Activated CD8-positive, alpha-beta memory T cell treated with anti-CD3 and anti-CD28 coated beads, Interleukin-2, amount 10 ng/mL, durations not matched to agents 7 days and 5 days (primary cell): ENCODE results near the gene CDCA8. TPM values are rescaled to one million over a fixed set of nuclear protein-coding genes. Genes with fewer than 3 reads are reported as not detected.

Source experiments
- ATAC-seq: fragments of 150-1000 bp; cut with Tn5 transposase; one replicate; pipeline ENCODE4 v1.10.0; 2021; ENCODE audit warnings: moderate library complexity
- CTCF ChIA-PET: fragments of 350-600 bp; sonication (Branson Sonifier 250); formaldehyde crosslinking; loops from one replicate; lab custom pipeline; 2021; ENCODE audit warnings: antibody characterized with exemption; lab: Charles Lee
- DNase-seq: peaks from one replicate; pipeline ENCODE4 v3.0.0-alpha.2; 2020
- H3K27ac Mint-ChIP-seq: one replicate; pipeline ENCODE4 v1.8.0; 2021; ENCODE audit warnings: mild to moderate bottlenecking, mixed read lengths
- H3K27me3 Mint-ChIP-seq: one replicate; pipeline ENCODE4 v1.8.0; 2021; ENCODE audit warnings: mixed read lengths
- H3K36me3 Mint-ChIP-seq: one replicate; pipeline ENCODE4 v1.8.0; 2021; ENCODE audit warnings: mild to moderate bottlenecking, mixed read lengths
- H3K4me1 Mint-ChIP-seq: one replicate; pipeline ENCODE4 v1.8.0; 2021; ENCODE audit warnings: mixed read lengths
- H3K4me3 Mint-ChIP-seq: one replicate; pipeline ENCODE4 v1.8.0; 2021; ENCODE audit warnings: mild to moderate bottlenecking, moderate library complexity, mixed read lengths
- H3K9me3 Mint-ChIP-seq: one replicate; pipeline ENCODE4 v1.8.0; 2022; ENCODE audit warnings: low read depth, mixed read lengths
- total RNA-seq, 2 experiments: library from RNA; stranded (reverse); gene quantifications; one replicate each; pipeline ENCODE4 v1.2.3, GENCODE V29; 2021

Gene CDCA8
- 10 to 100 TPM; 77.2 to 97.3 TPM for total RNA-seq

DNA sequence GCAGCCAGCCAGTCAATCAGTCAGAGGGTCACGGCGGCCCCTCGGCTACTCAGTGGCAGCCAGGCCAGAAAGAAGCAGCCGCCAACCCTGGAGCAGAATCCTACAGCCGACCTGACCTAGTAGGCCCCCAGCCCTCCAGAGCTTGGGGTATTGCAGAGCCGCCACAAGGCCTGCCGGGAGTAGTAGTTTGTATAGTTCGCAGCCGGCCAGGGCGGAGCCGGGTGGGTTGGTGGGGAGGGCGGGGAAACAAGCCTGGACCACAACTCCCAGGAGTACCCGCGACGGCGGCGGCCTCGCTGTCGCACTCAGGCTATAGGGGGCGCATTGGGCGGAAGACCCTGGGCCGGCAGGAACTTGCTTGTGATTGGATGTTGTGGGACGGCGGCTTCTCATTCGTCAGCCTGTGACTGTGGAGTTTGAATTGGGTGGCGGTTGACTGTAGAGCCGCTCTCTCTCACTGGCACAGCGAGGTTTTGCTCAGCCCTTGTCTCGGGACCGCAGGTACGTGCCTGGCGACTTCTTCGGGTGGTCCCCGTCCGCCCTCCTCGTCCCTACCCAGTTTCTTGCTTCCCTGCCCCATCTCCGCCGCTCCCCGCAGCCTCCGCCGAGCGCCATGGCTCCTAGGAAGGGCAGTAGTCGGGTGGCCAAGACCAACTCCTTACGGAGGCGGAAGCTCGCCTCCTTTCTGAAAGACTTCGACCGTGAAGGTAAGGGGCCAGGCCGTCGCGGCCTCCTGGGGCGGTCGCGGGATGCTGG, at the start of gene CDCA8:
CDCA8 (plus strand) TSS at position 439 of the 756 bp plus-strand sequence; CDS start at position 614, 175 bp downstream.
- peaks cover 40% of the 10 kb centered on the region for H3K36me3 Mint-ChIP-seq
- CTCF ChIA-PET = interaction anchor here (0.6 to 6.5 kb wide), 11 partner anchors 11 to 298 kb away, joined by 3 to 57 read pairs (median 4); partner anchors contain the start of genes MEAF6, MTF1 and SF3A3
- DNase-seq (peak; percentile 99), ATAC-seq (peak; percentile 88)
- no peaks in the 10 kb centered on the region for H3K9me3 Mint-ChIP-seq
- peak within 1 kb of the TSS; percentile 94 for H3K27ac Mint-ChIP-seq
- H3K4me1 Mint-ChIP-seq = peaks cover 59% of the 10 kb centered on the region
- peak within 1 kb of the TSS; percentile 94 for H3K4me3 Mint-ChIP-seq
- H3K27me3 Mint-ChIP-seq = no peaks in the 10 kb centered on the region

GRCh38 chr1:37647281-37647680, 45.0 kb upstream of the CDCA8 start:
- ATAC-seq = no peak
- no peak overlapping the region for H3K4me3 Mint-ChIP-seq

GRCh38 chr1:37650173-37650572, 42.1 kb upstream of the CDCA8 start:
- H3K4me3 Mint-ChIP-seq = no peak overlapping the region
- CTCF ChIA-PET = interaction anchor here (1.3 kb wide), 1 partner anchor 13 kb away, joined by 3 read pairs; no protein-coding TSS in a partner anchor
- DNase-seq (no peak), ATAC-seq (no peak)
- no peaks in the 10 kb centered on the region for H3K4me1 Mint-ChIP-seq
- no peaks in the 10 kb centered on the region for H3K9me3 Mint-ChIP-seq
- H3K27ac Mint-ChIP-seq = no peak overlapping the region
- H3K36me3 Mint-ChIP-seq = no peaks in the 10 kb centered on the region
- H3K27me3 Mint-ChIP-seq = no peaks in the 10 kb centered on the region

More at GRCh38 chr1:37647281-37647680, 45.0 kb upstream of the CDCA8 start:
- CTCF ChIA-PET = no interaction called here
- DNase-seq = no peak
- Mint-ChIP-seq H3K27me3 (peaks cover 12% of the 10 kb centered on the region), H3K27ac (no peak overlapping the region), H3K9me3 (no peaks in the 10 kb centered on the region), H3K36me3 (no peaks in the 10 kb centered on the region), H3K4me1 (no peaks in the 10 kb centered on the region)

GRCh38 chr1:37650721-37651120, 41.6 kb upstream of the CDCA8 start:
- H3K4me3 Mint-ChIP-seq = no peak overlapping the region
- no peaks in the 10 kb centered on the region for H3K4me1 Mint-ChIP-seq
- DNase-seq = no peak
- no peak for ATAC-seq
- no peaks in the 10 kb centered on the region for H3K9me3 Mint-ChIP-seq
- H3K36me3 Mint-ChIP-seq = no peaks in the 10 kb centered on the region
- H3K27me3 Mint-ChIP-seq = no peaks in the 10 kb centered on the region
- no peak overlapping the region for H3K27ac Mint-ChIP-seq
- CTCF ChIA-PET = interaction anchor here (1.3 kb wide), 1 partner anchor 13 kb away, joined by 3 read pairs; no protein-coding TSS in a partner anchor

DNA sequence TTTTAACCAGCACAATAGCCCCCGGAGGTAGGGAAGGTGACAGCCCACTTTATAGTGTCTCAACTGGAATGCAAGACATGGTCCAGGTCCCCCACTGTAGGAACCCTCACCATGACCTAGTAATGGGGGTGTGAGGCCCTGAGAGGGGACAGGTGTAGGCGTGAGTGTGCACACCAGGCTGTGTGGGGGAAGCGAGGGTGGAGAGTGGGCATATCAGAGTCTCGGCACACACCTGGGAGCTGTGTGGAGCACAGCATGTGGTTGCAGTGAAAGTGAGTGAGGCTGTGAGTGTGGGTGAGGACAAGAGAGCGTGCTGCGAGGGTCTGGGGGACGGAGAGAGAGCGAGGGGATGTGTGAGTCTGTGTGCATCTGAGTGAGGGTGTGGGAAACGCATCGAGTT, 40.5 kb upstream of the CDCA8 start:
- H3K9me3 Mint-ChIP-seq = no peaks in the 10 kb centered on the region
- no peaks in the 10 kb centered on the region for H3K4me1 Mint-ChIP-seq
- no peaks in the 10 kb centered on the region for H3K27me3 Mint-ChIP-seq
- no peak overlapping the region for H3K4me3 Mint-ChIP-seq
- DNase-seq = no peak
- CTCF ChIA-PET = no interaction called here
- ATAC-seq = no peak
- no peak overlapping the region for H3K27ac Mint-ChIP-seq
- no peaks in the 10 kb centered on the region for H3K36me3 Mint-ChIP-seq

- no peak for ATAC-seq
- CTCF ChIA-PET = no interaction called here
- DNase-seq = no peak
- Mint-ChIP-seq H3K4me3 (no peak overlapping the region), H3K27me3 (no peaks in the 10 kb centered on the region), H3K27ac (no peak overlapping the region), H3K36me3 (no peaks in the 10 kb centered on the region), H3K9me3 (no peaks in the 10 kb centered on the region), H3K4me1 (no peaks in the 10 kb centered on the region)
Measured at GRCh38 chr1:37652976-37653375, 39.3 kb upstream of the CDCA8 start.

GRCh38 chr1:37653906-37654305, 38.4 kb upstream of the CDCA8 start:
- CTCF ChIA-PET = interaction anchor here (1.3 kb wide), 1 partner anchor 291 kb away, joined by 3 read pairs; no protein-coding TSS in a partner anchor

GRCh38 chr1:37655274-37655673, 37.0 kb upstream of the CDCA8 start:
- Mint-ChIP-seq H3K27ac (no peak overlapping the region), H3K36me3 (no peaks in the 10 kb centered on the region), H3K4me1 (no peaks in the 10 kb centered on the region), H3K9me3 (no peaks in the 10 kb centered on the region), H3K4me3 (no peak overlapping the region), H3K27me3 (peaks cover 7% of the 10 kb centered on the region)
- CTCF ChIA-PET = interaction anchor here (0.7 to 1.5 kb wide), 4 partner anchors 51 to 292 kb away, joined by 3 to 6 read pairs (median 3); no protein-coding TSS in a partner anchor
- DNase-seq (no peak), ATAC-seq (no peak)

More at GRCh38 chr1:37653906-37654305, 38.4 kb upstream of the CDCA8 start:
- Mint-ChIP-seq H3K4me3 (no peak overlapping the region), H3K27ac (no peak overlapping the region), H3K9me3 (no peaks in the 10 kb centered on the region), H3K27me3 (peaks cover under 1% of the 10 kb centered on the region), H3K4me1 (no peaks in the 10 kb centered on the region), H3K36me3 (no peaks in the 10 kb centered on the region)
- DNase-seq (no peak), ATAC-seq (no peak)

DNA sequence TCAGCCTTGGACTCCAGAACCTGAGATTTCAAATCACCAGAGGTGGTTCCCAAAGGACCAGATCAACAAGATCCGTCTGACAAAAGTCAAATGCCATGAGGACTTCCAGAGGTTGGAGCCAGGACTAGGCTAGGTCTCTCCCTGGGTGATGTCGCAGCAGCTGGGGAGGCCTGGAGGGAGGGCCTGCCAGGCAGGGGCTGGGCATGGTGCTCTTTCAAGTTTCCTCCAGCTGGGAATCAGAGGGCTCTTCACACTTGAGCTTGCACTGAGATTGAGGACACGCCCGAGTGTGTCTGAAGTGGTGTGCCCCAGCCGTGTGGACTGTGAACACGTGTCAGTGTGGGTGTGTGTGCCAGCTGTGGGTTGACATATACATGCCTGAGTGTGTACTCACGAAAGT, 36.3 kb upstream of the CDCA8 start:
- CTCF ChIA-PET = interaction anchor here (1.5 kb wide), 1 partner anchor 52 kb away, joined by 6 read pairs; no protein-coding TSS in a partner anchor
- no peaks in the 10 kb centered on the region for H3K36me3 Mint-ChIP-seq
- ATAC-seq (no peak), DNase-seq (no peak)
- no peaks in the 10 kb centered on the region for H3K4me1 Mint-ChIP-seq
- peaks cover 8% of the 10 kb centered on the region for H3K27me3 Mint-ChIP-seq
- no peak overlapping the region for H3K27ac Mint-ChIP-seq
- no peak overlapping the region for H3K4me3 Mint-ChIP-seq
- H3K9me3 Mint-ChIP-seq = no peaks in the 10 kb centered on the region

- no peaks in the 10 kb centered on the region for H3K4me1 Mint-ChIP-seq
- CTCF ChIA-PET = no interaction called here
- no peaks in the 10 kb centered on the region for H3K36me3 Mint-ChIP-seq
Measured at GRCh38 chr1:37656881-37657280, 35.4 kb upstream of the CDCA8 start.

GRCh38 chr1:37657620-37658412, 34.5 kb upstream of the CDCA8 start:
- DNase-seq (no peak), ATAC-seq (no peak)
- no peak overlapping the region for H3K4me3 Mint-ChIP-seq
- no peaks in the 10 kb centered on the region for H3K9me3 Mint-ChIP-seq
- no peaks in the 10 kb centered on the region for H3K36me3 Mint-ChIP-seq
- no peak overlapping the region for H3K27ac Mint-ChIP-seq
- CTCF ChIA-PET = no interaction called here
- peaks cover 8% of the 10 kb centered on the region for H3K27me3 Mint-ChIP-seq
- no peaks in the 10 kb centered on the region for H3K4me1 Mint-ChIP-seq

More at GRCh38 chr1:37656881-37657280, 35.4 kb upstream of the CDCA8 start:
- H3K4me3 Mint-ChIP-seq = no peak overlapping the region
- no peak overlapping the region for H3K27ac Mint-ChIP-seq
- H3K9me3 Mint-ChIP-seq = no peaks in the 10 kb centered on the region
- H3K27me3 Mint-ChIP-seq = peaks cover 8% of the 10 kb centered on the region
- no peak for ATAC-seq
- no peak for DNase-seq

DNA sequence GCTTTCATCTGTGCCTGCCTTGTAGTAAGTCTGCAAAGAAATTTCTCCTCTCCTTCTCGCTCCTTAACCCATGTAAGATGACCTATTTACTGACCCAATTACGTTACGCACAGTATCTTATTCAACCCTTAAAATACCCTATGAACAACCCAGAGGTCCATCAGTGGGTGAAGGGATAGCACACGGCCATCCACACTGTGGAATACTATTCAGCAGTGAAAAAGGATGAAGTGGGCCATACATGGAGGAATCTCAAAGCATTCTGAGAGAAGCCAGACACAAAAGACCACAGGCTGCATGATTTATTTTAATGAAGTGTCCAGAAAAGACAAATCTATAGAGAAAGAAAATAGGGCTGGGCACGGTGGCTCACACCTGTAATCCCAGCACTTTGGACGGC, 33.8 kb upstream of the CDCA8 start:
- CTCF ChIA-PET = no interaction called here
- DNase-seq = no peak
- H3K36me3 Mint-ChIP-seq = no peaks in the 10 kb centered on the region
- no peak overlapping the region for H3K4me3 Mint-ChIP-seq
- peaks cover 8% of the 10 kb centered on the region for H3K27me3 Mint-ChIP-seq
- ATAC-seq = no peak
- no peaks in the 10 kb centered on the region for H3K9me3 Mint-ChIP-seq
- H3K4me1 Mint-ChIP-seq = no peaks in the 10 kb centered on the region
- no peak overlapping the region for H3K27ac Mint-ChIP-seq

GRCh38 chr1:37660664-37661063, 31.7 kb upstream of the CDCA8 start:
- CTCF ChIA-PET = interaction anchor here (1.8 kb wide), 1 partner anchor 21 kb away, joined by 5 read pairs; no protein-coding TSS in a partner anchor
- H3K36me3 Mint-ChIP-seq = no peaks in the 10 kb centered on the region
- no peak overlapping the region for H3K4me3 Mint-ChIP-seq
- H3K4me1 Mint-ChIP-seq = no peaks in the 10 kb centered on the region
- H3K27ac Mint-ChIP-seq = no peak overlapping the region
- DNase-seq (no peak), ATAC-seq (no peak)
- H3K9me3 Mint-ChIP-seq = no peaks in the 10 kb centered on the region
- peaks cover 9% of the 10 kb centered on the region for H3K27me3 Mint-ChIP-seq
